PC-9 (cell line): ENCODE measurements around the gene MAMSTR. TPM values are rescaled to one million over a fixed set of nuclear protein-coding genes. Genes with fewer than 3 reads are reported as not detected.

Experiments used
- BruUV-seq: library from RNA; stranded (reverse); fragments of 400-500 nt; replicated peaks from 2 replicates; lab custom pipeline; 2021; lab: Mats Ljungman, UMichigan
- CTCF ChIA-PET: fragments of 300-600 bp; sonication (Branson Sonifier 250); formaldehyde crosslinking; loops from one replicate; lab custom pipeline; 2022; ENCODE audit warnings: antibody characterized with exemption; lab: Charles Lee
- POLR2A ChIA-PET: fragments of 300-600 bp; sonication (Branson Sonifier 250); formaldehyde crosslinking; loops from one replicate; lab custom pipeline; 2022; ENCODE audit warnings: antibody characterized with exemption; ENCODE audit not compliant: unreplicated experiment; lab: Charles Lee
- DNase-seq, 2 experiments: peaks; one replicate each; pipeline versions ENCODE4 v3.0.0 to v3.0.0-alpha.2; 2015 to 2022; ENCODE audit warnings: mixed read lengths in 1 of 2
- H2AFZ ChIP-seq: fragments of 200-600 bp; sonication (generic); 2 replicates; pipeline ENCODE4 v1.8.1; 2017; ENCODE audit warnings: antibody characterized with exemption
- H3F3A ChIP-seq: fragments of 200-600 bp; sonication (generic); 2 replicates; pipeline ENCODE4 v1.8.1; 2017; ENCODE audit warnings: antibody characterized with exemption, mild to moderate bottlenecking, low read depth; ENCODE audit not compliant: insufficient read depth
- H3K27ac ChIP-seq: fragments of 200-600 bp; sonication (generic); 2 replicates; pipeline ENCODE4 v1.6.1; 2016; ENCODE audit warnings: mixed run types
- H3K27me3 ChIP-seq: fragments of 200-600 bp; sonication (generic); 2 replicates; pipeline ENCODE4 v1.6.1; 2016; ENCODE audit warnings: low read depth, mixed run types; ENCODE audit not compliant: insufficient read depth
- H3K36me3 ChIP-seq: fragments of 200-600 bp; sonication (generic); 2 replicates; pipeline ENCODE4 v1.6.1; 2016; ENCODE audit warnings: low read depth, mixed run types
- H3K4me1 ChIP-seq: fragments of 200-600 bp; sonication (generic); replicated peaks from 2 replicates; pipeline ENCODE4 v1.6.1; 2016; ENCODE audit warnings: mixed run types; ENCODE audit not compliant: insufficient read depth
- H3K4me2 ChIP-seq: fragments of 200-600 bp; sonication (generic); 2 replicates; pipeline ENCODE4 v1.6.1; 2017; ENCODE audit warnings: mixed run types
- H3K4me3 ChIP-seq: fragments of 200-600 bp; sonication (generic); 2 replicates; pipeline ENCODE4 v1.6.1; 2016; ENCODE audit warnings: mixed run types
- H3K79me2 ChIP-seq: fragments of 200-600 bp; sonication (generic); 2 replicates; pipeline ENCODE4 v1.6.1; 2017; ENCODE audit warnings: low read depth, mixed run types
- H3K9me2 ChIP-seq: fragments of 200-600 bp; sonication (generic); 2 replicates; pipeline ENCODE4 v1.8.1; 2017; ENCODE audit warnings: mild to moderate bottlenecking; ENCODE audit not compliant: insufficient read depth
- H3K9me3 ChIP-seq: fragments of 200-600 bp; sonication (generic); 2 replicates; pipeline ENCODE4 v1.8.1; 2016; ENCODE audit warnings: low read depth; ENCODE audit not compliant: insufficient read depth
- H4K20me1 ChIP-seq: fragments of 200-600 bp; sonication (generic); 2 replicates; pipeline ENCODE4 v1.8.1; 2017; ENCODE audit not compliant: insufficient read depth
- CTCF ChIP-seq: fragments of 200-600 bp; sonication (generic); conservative IDR thresholded peaks from 2 replicates; pipeline ENCODE4 v1.6.1; 2017; ENCODE audit warnings: mixed run types, antibody characterized with exemption, mild to moderate bottlenecking, moderate library complexity
- EZH2 ChIP-seq: fragments of 200-600 bp; sonication (generic); IDR thresholded peaks from 2 replicates; pipeline ENCODE4 v1.8.0; 2017; ENCODE audit warnings: antibody characterized with exemption, low read depth
- intact Hi-C: fragments of 100-400 bp; cut with micrococcal nuclease; formaldehyde crosslinking; loops from one replicate; pipeline ENCODE4 v1.10.0; 2022; ENCODE audit not compliant: unreplicated experiment
- total RNA-seq: library from RNA; stranded (reverse); gene quantifications from 2 replicates; pipeline ENCODE4 v1.2.3, GENCODE V29; 2021

MAMSTR gene
- total RNA-seq, 1 experiment from 2014 or later: 2.6 TPM

GRCh38 chr19:48672994-48673393, 46.5 kb downstream of the MAMSTR start, which contains the start of gene NTN5:
TSS of gene NTN5 (minus strand) at chr19:48673017. CDS start at chr19:48670986, 2,031 bp downstream.
- intact Hi-C loops: no loop called here
- Histone ChIP-seq H4K20me1 (no peaks in the 10 kb centered on the region), H3K27ac (no peak within 1 kb of the TSS), H3K4me2 (no peak within 1 kb of the TSS), H2AFZ (no peak within 1 kb of the TSS), H3K4me3 (no peak within 1 kb of the TSS), H3K27me3 (no peaks in the 10 kb centered on the region), H3K79me2 (no peaks in the 10 kb centered on the region), H3K36me3 (no peaks in the 10 kb centered on the region), H3F3A (peaks cover 15% of the 10 kb centered on the region; the same call in 1 of the 2 replicates), H3K9me2 (no peaks in the 10 kb centered on the region), H3K9me3 (no peaks in the 10 kb centered on the region), H3K4me1 (peaks cover 21% of the 10 kb centered on the region)
- CTCF ChIA-PET: no interaction called here
- POLR2A ChIA-PET: no interaction called here
- no TSS peak for BruUV-seq
- TF ChIP-seq EZH2 (no peak), CTCF (no peak)
- DNase-seq: no peak

- H2AFZ ChIP-seq: no peak overlapping the region
- no TSS peak for BruUV-seq
- intact Hi-C loops: no loop called here
- H3K27ac ChIP-seq: no peak overlapping the region
- H3K79me2 ChIP-seq: no peaks in the 10 kb centered on the region
- peaks cover 4% of the 10 kb centered on the region; the same call in 1 of the 2 replicates for H3F3A ChIP-seq
- ChIA-PET POLR2A (interaction anchor here (0.7 kb wide), 1 partner anchor 31 kb away, joined by 3 read pairs; no protein-coding TSS in a partner anchor), CTCF (interaction anchor here (0.6 kb wide), 1 partner anchor 204 kb away, joined by 5 read pairs; no protein-coding TSS in a partner anchor)
- no peaks in the 10 kb centered on the region for H3K27me3 ChIP-seq
- no peak for DNase-seq
- no peaks in the 10 kb centered on the region for H3K36me3 ChIP-seq
- H3K9me3 ChIP-seq: no peaks in the 10 kb centered on the region
- H3K4me3 ChIP-seq: no peak overlapping the region
- peaks cover 7% of the 10 kb centered on the region for H3K4me1 ChIP-seq
- H3K9me2 ChIP-seq: no peaks in the 10 kb centered on the region
- TF ChIP-seq EZH2 (no peak), CTCF (no peak)
- no peaks in the 10 kb centered on the region for H4K20me1 ChIP-seq
- H3K4me2 ChIP-seq: no peak overlapping the region
Observed at GRCh38 chr19:48671446-48671995, 48.0 kb downstream of the MAMSTR start.

DNA sequence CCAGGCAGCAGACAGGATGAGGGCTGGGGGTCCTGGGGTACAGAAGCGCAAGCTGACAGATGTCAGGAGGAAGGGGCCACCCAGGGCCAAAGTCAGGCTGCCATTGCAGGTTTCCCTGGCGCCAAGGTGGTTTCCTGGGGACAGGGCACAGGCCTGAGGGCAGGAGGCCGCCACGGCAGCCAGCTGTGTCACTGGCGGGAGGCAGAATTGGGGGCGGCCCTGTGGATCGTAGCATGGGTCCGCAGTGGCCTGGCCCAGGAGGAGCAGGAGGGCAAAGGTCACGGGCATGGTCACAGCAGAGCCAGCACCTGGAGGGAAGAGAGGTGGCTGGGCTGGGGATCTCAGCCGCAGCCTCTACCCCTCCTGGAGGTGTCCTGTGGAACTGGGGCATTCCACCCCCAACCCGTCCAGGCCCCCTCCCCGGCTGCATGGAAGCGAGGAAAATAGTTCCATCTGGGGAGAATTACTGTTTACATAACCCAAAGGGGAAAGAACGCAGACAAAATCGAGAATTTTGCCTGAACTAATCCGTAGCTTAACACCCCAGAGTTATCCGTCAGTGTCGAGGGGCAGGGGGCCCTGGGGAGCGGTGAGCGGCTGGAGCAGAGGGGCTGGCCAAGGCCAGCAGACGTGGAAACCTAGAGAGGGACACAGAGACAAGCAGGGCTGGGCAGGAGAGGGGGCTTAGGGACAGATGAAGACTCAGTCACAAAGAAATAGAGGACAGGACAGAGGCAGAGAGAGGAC, 48.7 kb downstream of the MAMSTR start:
- H3K36me3 ChIP-seq: no peaks in the 10 kb centered on the region
- H3F3A ChIP-seq: 0 out of 2 replicates have a peak, but pooled peaks cover 4% of the 10 kb centered on the region
- no peaks in the 10 kb centered on the region for H3K79me2 ChIP-seq
- H3K4me2 ChIP-seq: no peak overlapping the region
- H4K20me1 ChIP-seq: no peaks in the 10 kb centered on the region
- no TSS peak for BruUV-seq
- H3K27me3 ChIP-seq: no peaks in the 10 kb centered on the region
- H3K4me3 ChIP-seq: no peak overlapping the region
- no peak for DNase-seq
- no peak overlapping the region for H2AFZ ChIP-seq
- no peaks in the 10 kb centered on the region for H3K9me2 ChIP-seq
- H3K4me1 ChIP-seq: peaks cover under 1% of the 10 kb centered on the region; the same call in 1 of the 2 replicates
- POLR2A ChIA-PET: interaction anchor here (0.7 kb wide), 1 partner anchor 68 kb away, joined by 3 read pairs; no protein-coding TSS in a partner anchor
- no peaks in the 10 kb centered on the region for H3K9me3 ChIP-seq
- intact Hi-C loops: no loop called here
- TF ChIP-seq CTCF (no peak), EZH2 (no peak)
- no peak overlapping the region for H3K27ac ChIP-seq
- CTCF ChIA-PET: no interaction called here
